OCI-LY1 (cell line): Measurements from ENCODE around the gene LRRC8D.

Source experiments
- H2AFZ ChIP-seq: fragments of 200-600 bp; sonication (generic), shearing (Covaris generic); 2 replicates; pipeline ENCODE4 v1.6.0; 2014; ENCODE audit warnings: antibody characterized with exemption, mild to moderate bottlenecking, low read length
- H3F3A ChIP-seq: fragments of 200-600 bp; sonication (generic), shearing (Covaris generic); 2 replicates; pipeline ENCODE4 v1.6.0; 2014; ENCODE audit warnings: mild to moderate bottlenecking, antibody characterized with exemption, low read length, moderate library complexity; ENCODE audit not compliant: insufficient read depth
- H3K27ac ChIP-seq: fragments of 200-600 bp; sonication (generic); 2 replicates; pipeline ENCODE4 v1.5.1; 2014; ENCODE audit warnings: low read length, mixed run types, mild to moderate bottlenecking, low read depth; ENCODE audit not compliant: poor library complexity, severe bottlenecking
- H3K27me3 ChIP-seq: fragments of 200-600 bp; sonication (generic); 2 replicates; pipeline ENCODE4 v1.6.0; 2014; ENCODE audit warnings: antibody characterized with exemption, mild to moderate bottlenecking, low read length, moderate library complexity; ENCODE audit not compliant: insufficient read depth
- H3K36me3 ChIP-seq: fragments of 200-600 bp; sonication (generic); 2 replicates; pipeline ENCODE4 v1.6.1; 2014; ENCODE audit warnings: mild to moderate bottlenecking, antibody characterized with exemption, low read length, moderate library complexity, mixed read lengths; ENCODE audit not compliant: insufficient read depth
- H3K4me1 ChIP-seq: fragments of 200-600 bp; sonication (generic); 2 replicates; pipeline ENCODE4 v1.5.1; 2014; ENCODE audit warnings: mild to moderate bottlenecking, low read length, moderate library complexity; ENCODE audit not compliant: insufficient read depth, severe bottlenecking
- H3K4me2 ChIP-seq: fragments of 200-600 bp; sonication (generic), shearing (Covaris generic); 2 replicates; pipeline ENCODE4 v1.6.1; 2014; ENCODE audit warnings: low read length
- H3K4me3 ChIP-seq: fragments of 200-600 bp; sonication (generic); 2 replicates; pipeline ENCODE4 v1.5.1; 2014; ENCODE audit warnings: low read length, low read depth, mild to moderate bottlenecking, mixed read lengths; ENCODE audit not compliant: poor library complexity, severe bottlenecking
- H3K79me2 ChIP-seq: fragments of 200-600 bp; shearing (Covaris generic); 2 replicates; pipeline ENCODE4 v1.6.1; 2016; ENCODE audit warnings: mixed run types, low read length, mixed read lengths; ENCODE audit not compliant: insufficient read depth
- H3K9ac ChIP-seq: fragments of 200-600 bp; sonication (generic), shearing (Covaris generic); 2 replicates; pipeline ENCODE4 v1.6.1; 2014; ENCODE audit warnings: mild to moderate bottlenecking, low read length, mixed read lengths
- H3K9me2 ChIP-seq: fragments of 200-600 bp; sonication (generic), shearing (Covaris generic); 2 replicates; pipeline ENCODE4 v1.6.1; 2014; ENCODE audit warnings: low read depth, mild to moderate bottlenecking, low read length, mixed read lengths
- H3K9me3 ChIP-seq: fragments of 200-600 bp; shearing (Covaris generic); 2 replicates; pipeline ENCODE4 v1.6.1; 2014; ENCODE audit warnings: low read length, mixed read lengths
- H4K20me1 ChIP-seq: fragments of 200-600 bp; sonication (generic), shearing (Covaris generic); 2 replicates; pipeline ENCODE4 v1.6.0; 2016; ENCODE audit warnings: mild to moderate bottlenecking, low read length; ENCODE audit not compliant: insufficient read depth
- CTCF ChIP-seq: fragments of 200-600 bp; sonication (generic), shearing (Covaris generic); IDR thresholded peaks from 2 replicates; pipeline ENCODE4 v1.5.1; 2017; ENCODE audit warnings: mild to moderate bottlenecking, antibody characterized with exemption, low read length, moderate library complexity, mixed read lengths
- EZH2 ChIP-seq: fragments of 200-600 bp; sonication (generic), shearing (Covaris generic); IDR thresholded peaks from 2 replicates; pipeline ENCODE4 v1.8.0; 2017; ENCODE audit warnings: borderline replicate concordance, mixed run types, mild to moderate bottlenecking, antibody characterized with exemption, low read length, moderate library complexity, mixed read lengths

LRRC8D gene

GRCh38 chr1:89779151-89779940, 41.5 kb upstream of the LRRC8D start:
- TF ChIP-seq CTCF: no peak
- no peak for TF ChIP-seq EZH2
- Histone ChIP-seq H3F3A (no peaks in the 10 kb centered on the region), H3K9me2 (no peaks in the 10 kb centered on the region), H3K36me3 (no peaks in the 10 kb centered on the region), H3K9me3 (no peaks in the 10 kb centered on the region), H2AFZ (no peak overlapping the region), H3K4me1 (peaks cover 8% of the 10 kb centered on the region), H3K79me2 (no peaks in the 10 kb centered on the region), H3K27ac (no peak overlapping the region), H4K20me1 (no peaks in the 10 kb centered on the region), H3K4me2 (no peak overlapping the region), H3K4me3 (no peak overlapping the region), H3K9ac (no peak overlapping the region), H3K27me3 (no peaks in the 10 kb centered on the region)

GRCh38 chr1:89780721-89781120, 40.1 kb upstream of the LRRC8D start:
- H3K4me2 ChIP-seq: no peak overlapping the region
- H3K9me3 ChIP-seq: no peaks in the 10 kb centered on the region
- H3K9me2 ChIP-seq: no peaks in the 10 kb centered on the region
- no peak overlapping the region for H2AFZ ChIP-seq
- TF ChIP-seq EZH2: no peak
- peak; percentile 56 for TF ChIP-seq CTCF
- no peak overlapping the region for H3K9ac ChIP-seq
- H3K79me2 ChIP-seq: no peaks in the 10 kb centered on the region
- H3K4me1 ChIP-seq: peaks cover 8% of the 10 kb centered on the region
- H3K27ac ChIP-seq: no peak overlapping the region
- no peaks in the 10 kb centered on the region for H3F3A ChIP-seq
- no peak overlapping the region for H3K4me3 ChIP-seq
- no peaks in the 10 kb centered on the region for H4K20me1 ChIP-seq
- no peaks in the 10 kb centered on the region for H3K36me3 ChIP-seq
- no peaks in the 10 kb centered on the region for H3K27me3 ChIP-seq

- H3K4me2 ChIP-seq: no peak overlapping the region
- no peaks in the 10 kb centered on the region for H3K36me3 ChIP-seq
- no peak overlapping the region for H3K4me3 ChIP-seq
- TF ChIP-seq EZH2: no peak
- no peaks in the 10 kb centered on the region for H4K20me1 ChIP-seq
- no peaks in the 10 kb centered on the region for H3K9me2 ChIP-seq
- peaks cover 8% of the 10 kb centered on the region for H3K4me1 ChIP-seq
- H3K79me2 ChIP-seq: no peaks in the 10 kb centered on the region
- H3K27me3 ChIP-seq: no peaks in the 10 kb centered on the region
- no peaks in the 10 kb centered on the region for H3K9me3 ChIP-seq
- H3F3A ChIP-seq: no peaks in the 10 kb centered on the region
- no peak overlapping the region for H2AFZ ChIP-seq
- no peak overlapping the region for H3K27ac ChIP-seq
- H3K9ac ChIP-seq: no peak overlapping the region
Measured at GRCh38 chr1:89781494-89782126, 39.2 kb upstream of the LRRC8D start.
